Bronchial epithelial cell (primary cell): Measurements from ENCODE around the gene CSNK1D. TPM values are rescaled to one million over a fixed set of nuclear protein-coding genes. Genes with fewer than 3 reads are reported as not detected.

Experiments
- DNase-seq: peaks from one replicate; pipeline ENCODE4 v3.0.0-alpha.2; 2010; ENCODE audit warnings: low read depth
- FAIRE-seq: peaks from 2 replicates; lab custom pipeline; 2011; peaks lifted over from hg19 to GRCh38; lab: Jason Lieb, UNC
- H3K27me3 ChIP-seq: 2 replicates; pipeline ENCODE4 v1.5.1; 2011; ENCODE audit warnings: low read length; ENCODE audit not compliant: control insufficient read depth, insufficient read depth
- H3K36me3 ChIP-seq: 2 replicates; pipeline ENCODE4 v1.5.1; 2011; ENCODE audit warnings: low read length; ENCODE audit not compliant: control insufficient read depth, insufficient read depth
- H3K4me3 ChIP-seq: 2 replicates; pipeline ENCODE4 v1.5.1; 2011; ENCODE audit warnings: mild to moderate bottlenecking, low read depth, low read length, control low read depth
- total RNA-seq: library from RNA; depleted of rRNA; stranded (reverse); fragments of >200 nt; gene quantifications from 2 replicates; pipeline ENCODE4 v1.2.1, GENCODE V29; 2014
- TF ChIP-seq, protein P1 (sequence below): IDR thresholded peaks from 2 replicates; pipeline ENCODE4 v1.5.1; 2011; ENCODE audit warnings: mild to moderate bottlenecking, moderate library complexity, low read length, control low read depth, inconsistent platforms; ENCODE audit not compliant: insufficient read depth, severe bottlenecking

Gene CSNK1D
- total RNA-seq, 1 donor from 2014 or later: 72.4 TPM

DNA sequence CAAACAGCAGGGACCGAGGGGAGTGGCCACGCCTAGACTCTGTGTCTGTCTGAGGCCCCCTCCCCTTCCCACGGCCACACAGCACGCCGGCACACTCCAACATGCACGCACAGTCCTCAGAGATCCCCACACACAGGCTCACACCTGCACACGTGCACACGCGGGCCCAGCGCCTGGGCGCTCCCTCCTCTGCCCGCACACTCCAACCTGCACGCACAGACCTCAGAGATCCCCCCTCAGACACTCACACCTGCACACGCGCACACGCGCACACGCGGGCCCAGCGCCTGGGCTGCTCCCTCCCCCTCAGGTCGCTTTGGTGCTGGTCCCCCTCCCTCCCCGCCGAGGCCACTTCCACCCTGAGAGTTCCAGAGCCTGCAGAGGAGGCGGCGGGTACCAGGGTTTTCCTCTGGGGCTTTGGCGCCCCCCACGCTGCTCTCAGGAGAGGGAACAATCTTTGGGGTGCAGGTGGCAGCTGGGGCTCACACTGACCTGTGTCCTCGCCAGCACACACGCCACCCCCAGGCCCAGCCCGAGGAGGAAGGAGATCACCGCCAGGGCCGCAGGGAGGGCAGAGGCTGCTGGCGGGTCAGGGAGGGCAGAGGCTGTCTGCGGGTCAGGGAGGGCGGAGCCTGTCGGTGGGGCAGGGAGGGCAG is 42.3 kb upstream of the CSNK1D start:
- no peaks in the 10 kb centered on the region for H3K36me3 ChIP-seq
- H3K27me3 ChIP-seq: peaks cover 10% of the 10 kb centered on the region
- no peak for DNase-seq
- FAIRE-seq: no peak
- TF ChIP-seq, protein P1, sequence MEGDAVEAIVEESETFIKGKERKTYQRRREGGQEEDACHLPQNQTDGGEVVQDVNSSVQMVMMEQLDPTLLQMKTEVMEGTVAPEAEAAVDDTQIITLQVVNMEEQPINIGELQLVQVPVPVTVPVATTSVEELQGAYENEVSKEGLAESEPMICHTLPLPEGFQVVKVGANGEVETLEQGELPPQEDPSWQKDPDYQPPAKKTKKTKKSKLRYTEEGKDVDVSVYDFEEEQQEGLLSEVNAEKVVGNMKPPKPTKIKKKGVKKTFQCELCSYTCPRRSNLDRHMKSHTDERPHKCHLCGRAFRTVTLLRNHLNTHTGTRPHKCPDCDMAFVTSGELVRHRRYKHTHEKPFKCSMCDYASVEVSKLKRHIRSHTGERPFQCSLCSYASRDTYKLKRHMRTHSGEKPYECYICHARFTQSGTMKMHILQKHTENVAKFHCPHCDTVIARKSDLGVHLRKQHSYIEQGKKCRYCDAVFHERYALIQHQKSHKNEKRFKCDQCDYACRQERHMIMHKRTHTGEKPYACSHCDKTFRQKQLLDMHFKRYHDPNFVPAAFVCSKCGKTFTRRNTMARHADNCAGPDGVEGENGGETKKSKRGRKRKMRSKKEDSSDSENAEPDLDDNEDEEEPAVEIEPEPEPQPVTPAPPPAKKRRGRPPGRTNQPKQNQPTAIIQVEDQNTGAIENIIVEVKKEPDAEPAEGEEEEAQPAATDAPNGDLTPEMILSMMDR: no peak
- no peak overlapping the region for H3K4me3 ChIP-seq

DNA sequence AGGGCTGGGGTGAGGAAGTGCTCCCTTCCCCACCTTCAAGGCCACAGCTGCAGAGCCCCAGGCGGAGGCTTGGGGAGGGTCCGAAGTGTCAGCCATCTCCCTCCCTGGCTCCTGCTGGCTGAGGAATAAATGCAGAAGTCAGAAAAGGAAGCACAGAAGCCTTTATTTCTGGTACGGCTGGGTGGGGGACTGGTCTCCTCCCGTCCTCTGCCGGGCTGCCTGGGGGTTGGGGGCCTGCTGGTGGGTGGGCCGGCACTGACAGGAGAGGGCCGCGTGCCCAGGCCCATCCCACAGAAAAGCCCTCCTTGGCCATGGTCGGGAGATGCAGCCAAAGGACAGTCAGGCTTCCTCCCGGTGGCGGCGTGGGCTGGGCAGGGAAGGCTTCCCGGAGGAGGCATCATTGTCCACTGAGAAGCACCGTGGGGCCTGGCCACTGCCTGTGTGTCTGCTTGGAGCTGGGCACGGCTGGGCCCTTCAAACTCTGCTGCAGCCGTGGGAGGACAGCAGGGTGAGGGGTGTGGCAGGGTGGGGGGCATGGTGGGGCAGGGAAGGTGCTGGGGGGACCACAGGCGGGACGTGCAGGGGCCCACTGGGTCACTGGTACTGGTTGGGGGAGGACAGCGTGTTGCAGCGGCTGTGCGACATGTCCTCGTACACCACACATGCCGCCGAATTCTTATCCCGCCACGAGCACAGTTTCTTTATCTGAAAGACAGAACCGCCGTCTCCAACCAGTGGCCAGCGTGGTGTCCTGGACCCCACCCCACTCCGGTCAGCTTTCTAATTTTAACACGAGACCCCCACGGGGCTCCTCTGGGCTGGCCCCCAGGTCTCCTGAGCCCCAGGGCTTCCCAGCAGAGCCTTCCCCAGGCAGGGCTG is 41.5 kb upstream of the CSNK1D start:
- no peak overlapping the region for H3K4me3 ChIP-seq
- FAIRE-seq (no peak), DNase-seq (no peak)
- peaks cover 10% of the 10 kb centered on the region for H3K27me3 ChIP-seq
- H3K36me3 ChIP-seq: no peaks in the 10 kb centered on the region
- TF ChIP-seq, protein P1: no peak

DNA sequence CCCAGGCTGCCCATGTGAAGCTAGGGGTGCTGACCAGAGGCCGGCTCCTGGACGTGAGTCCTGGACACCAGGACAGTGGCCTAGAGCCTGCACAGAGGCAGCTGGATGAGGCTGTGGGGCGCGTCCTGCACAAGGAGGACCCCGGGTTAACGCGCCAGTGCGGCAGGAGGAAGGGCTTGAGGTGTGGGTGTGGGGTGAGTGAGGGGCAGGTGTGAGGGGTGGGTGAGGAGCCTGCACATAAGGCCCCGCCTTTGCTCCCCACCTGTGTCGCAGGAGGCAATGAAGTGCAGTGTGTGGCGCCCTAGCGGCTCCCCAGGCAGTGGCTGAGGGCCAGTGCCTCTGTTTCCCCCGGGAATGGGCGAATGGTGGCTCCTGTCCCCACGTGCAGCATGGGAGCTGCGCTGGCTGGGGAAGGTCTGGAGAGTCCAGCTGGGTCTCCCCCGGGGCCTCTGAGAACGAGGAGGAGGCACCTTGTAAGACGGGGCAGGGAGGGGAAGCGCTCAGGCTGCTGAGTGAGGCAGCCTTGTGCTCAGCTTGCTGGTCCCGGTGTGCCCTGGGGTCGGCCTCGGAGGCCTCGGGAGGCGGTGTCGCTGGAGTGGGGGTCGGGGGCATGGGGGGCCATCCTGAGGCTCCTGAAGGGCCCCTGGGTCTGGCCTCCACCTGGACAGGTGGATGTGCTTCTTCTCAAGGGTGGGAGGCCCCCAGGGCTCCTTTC is 40.7 kb upstream of the CSNK1D start:
- Histone ChIP-seq H3K27me3 (peaks cover 10% of the 10 kb centered on the region), H3K36me3 (no peaks in the 10 kb centered on the region), H3K4me3 (no peak overlapping the region)
- TF ChIP-seq, protein P1: no peak
- DNase-seq (no peak), FAIRE-seq (no peak)

DNA sequence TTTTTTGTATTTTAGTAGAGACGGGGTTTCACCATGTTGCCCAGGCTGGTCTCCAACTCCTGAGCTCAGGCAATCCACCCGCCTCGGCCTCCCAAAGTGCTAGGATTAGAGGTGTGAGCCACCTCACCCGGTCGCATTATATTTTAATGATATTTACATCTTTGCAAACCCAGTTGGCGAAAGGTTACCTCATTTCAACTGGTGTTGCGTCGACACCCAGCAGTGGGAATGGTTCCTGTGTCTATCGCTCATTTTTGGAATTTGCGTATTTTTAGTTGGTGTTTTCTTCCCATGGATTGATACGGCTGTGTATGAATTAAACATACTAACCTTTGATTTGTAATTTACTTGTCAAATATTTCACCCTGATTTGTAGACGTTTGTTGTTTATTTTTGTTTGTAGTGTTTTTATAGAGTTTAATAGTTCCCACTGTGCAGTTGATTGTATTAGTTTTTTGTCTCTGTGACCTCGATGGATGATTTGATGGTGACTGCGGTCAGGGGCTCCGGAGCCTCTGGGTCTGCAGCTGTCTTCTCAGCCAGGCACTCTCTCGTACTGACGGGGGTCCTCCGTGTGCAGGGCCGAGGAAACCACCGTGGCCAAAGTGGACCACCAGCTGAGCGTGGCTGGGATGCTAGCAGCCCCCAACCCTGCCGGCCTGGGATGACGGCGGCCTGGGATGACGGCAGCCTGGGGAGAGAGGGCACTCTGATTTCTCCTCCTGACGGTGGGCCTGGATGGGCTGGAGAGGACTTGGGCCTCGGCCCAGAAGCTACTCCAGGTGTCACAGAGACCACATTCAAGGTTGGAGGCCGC is 39.9 kb upstream of the CSNK1D start:
- TF ChIP-seq, protein P1: no peak
- Histone ChIP-seq H3K27me3 (peaks cover 13% of the 10 kb centered on the region), H3K4me3 (no peak overlapping the region), H3K36me3 (no peaks in the 10 kb centered on the region)
- no peak for FAIRE-seq
- no peak for DNase-seq

DNA sequence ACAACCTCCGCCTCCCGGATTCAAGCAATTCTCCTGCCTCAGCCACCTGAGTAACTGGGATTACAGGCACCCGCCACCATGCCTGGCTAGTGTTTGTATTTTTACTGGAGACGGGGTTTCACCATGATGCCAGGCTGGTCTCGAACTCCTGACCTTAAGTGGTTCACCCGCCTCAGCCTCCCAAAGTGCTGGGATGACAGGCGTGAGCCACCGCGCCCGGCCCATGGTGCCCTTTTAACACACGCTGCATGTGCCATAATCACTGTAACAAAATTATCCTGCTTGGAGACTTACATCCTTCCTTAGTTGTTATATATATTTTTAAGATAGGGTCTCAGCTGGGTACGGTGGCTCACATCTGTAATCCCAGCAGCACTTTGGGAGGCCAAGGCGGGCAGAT is 38.5 kb upstream of the CSNK1D start:
- TF ChIP-seq, protein P1: no peak

More for the DNA sequence above, 38.5 kb upstream of the CSNK1D start:
- Histone ChIP-seq H3K4me3 (no peak overlapping the region), H3K27me3 (peaks cover 13% of the 10 kb centered on the region), H3K36me3 (no peaks in the 10 kb centered on the region)
- DNase-seq (no peak), FAIRE-seq (no peak)
